H9 (cell line): ENCODE data around the gene C14orf132. TPM values are rescaled to one million over a fixed set of nuclear protein-coding genes. Genes with fewer than 3 reads are reported as not detected.

Source experiments
- DNase-seq: peaks from one replicate; pipeline ENCODE4 v3.0.0-alpha.2; 2017
- H2AFZ ChIP-seq: one replicate; pipeline ENCODE4 v1.6.1; 2013; ENCODE audit warnings: mild to moderate bottlenecking, low read length, control low read depth, moderate library complexity
- H2AK5ac ChIP-seq: 2 replicates; pipeline ENCODE4 v1.6.1; 2013; ENCODE audit warnings: low read length, control low read depth, mixed read lengths; ENCODE audit not compliant: insufficient read length
- H2BK120ac ChIP-seq: one replicate; pipeline ENCODE4 v1.6.1; 2013; ENCODE audit warnings: low read depth, mild to moderate bottlenecking, low read length, control low read depth, inconsistent platforms; ENCODE audit not compliant: poor library complexity, severe bottlenecking
- H2BK12ac ChIP-seq: 2 replicates; pipeline ENCODE4 v1.6.1; 2013; ENCODE audit warnings: low read length, control low read depth, mixed read lengths, low read depth; ENCODE audit not compliant: insufficient read length
- H2BK15ac ChIP-seq: 2 replicates; pipeline ENCODE4 v1.6.1; 2013; ENCODE audit warnings: low read depth, low read length, control low read depth
- H2BK20ac ChIP-seq: one replicate; pipeline ENCODE4 v1.6.1; 2013; ENCODE audit warnings: low read depth, mild to moderate bottlenecking, low read length, control low read depth, inconsistent platforms; ENCODE audit not compliant: poor library complexity, severe bottlenecking
- H2BK5ac ChIP-seq: 2 replicates; pipeline ENCODE4 v1.6.1; 2013; ENCODE audit warnings: low read length, control low read depth, mixed read lengths; ENCODE audit not compliant: insufficient read length
- H3K14ac ChIP-seq: 2 replicates; pipeline ENCODE4 v1.6.1; 2013; ENCODE audit warnings: low read length, control low read depth; ENCODE audit not compliant: insufficient read depth
- H3K18ac ChIP-seq: 2 replicates; pipeline ENCODE4 v1.6.1; 2013; ENCODE audit warnings: low read depth, mild to moderate bottlenecking, mixed read lengths, low read length, control low read depth; ENCODE audit not compliant: insufficient read length
- H3K23ac ChIP-seq: 2 replicates; pipeline ENCODE4 v1.6.1; 2013; ENCODE audit warnings: low read length, control low read depth, mixed read lengths, low read depth; ENCODE audit not compliant: insufficient read length
- H3K23me2 ChIP-seq: 2 replicates; pipeline ENCODE4 v1.6.1; 2013; ENCODE audit warnings: low read depth, mild to moderate bottlenecking, mixed read lengths, low read length, control low read depth; ENCODE audit not compliant: insufficient read length, poor library complexity, severe bottlenecking
- H3K27ac ChIP-seq: 2 replicates; pipeline ENCODE4 v1.5.1; 2013; ENCODE audit warnings: low read length, control low read depth, mixed read lengths, low read depth; ENCODE audit not compliant: insufficient read length
- H3K27me3 ChIP-seq: 2 replicates; pipeline ENCODE4 v1.6.1; 2013; ENCODE audit warnings: low read length, control low read depth, inconsistent platforms; ENCODE audit not compliant: insufficient read depth
- H3K4ac ChIP-seq: 2 replicates; pipeline ENCODE4 v1.6.1; 2013; ENCODE audit warnings: low read depth, mild to moderate bottlenecking, control low read depth, inconsistent platforms, low read length, moderate library complexity
- H3K4me1 ChIP-seq: 2 replicates; pipeline ENCODE4 v1.6.1; 2013; ENCODE audit warnings: low read length, control low read depth, inconsistent platforms; ENCODE audit not compliant: insufficient read depth
- H3K4me2 ChIP-seq: 2 replicates; pipeline ENCODE4 v1.6.1; 2013; ENCODE audit warnings: low read length, control low read depth, mixed read lengths; ENCODE audit not compliant: insufficient read length, insufficient read depth
- H3K56ac ChIP-seq: 2 replicates; pipeline ENCODE4 v1.6.1; 2013; ENCODE audit warnings: low read depth, mild to moderate bottlenecking, mixed read lengths, low read length, control low read depth; ENCODE audit not compliant: insufficient read length
- H3K79me1 ChIP-seq: 2 replicates; pipeline ENCODE4 v1.6.1; 2013; ENCODE audit warnings: low read depth, mild to moderate bottlenecking, moderate library complexity, low read length, control low read depth, inconsistent platforms; ENCODE audit not compliant: insufficient read depth, poor library complexity, severe bottlenecking
- H3K79me2 ChIP-seq: 2 replicates; pipeline ENCODE4 v1.6.1; 2013; ENCODE audit warnings: low read length, control low read depth, inconsistent platforms; ENCODE audit not compliant: insufficient read depth
- H3K9ac ChIP-seq: 2 replicates; pipeline ENCODE4 v1.6.1; 2013; ENCODE audit warnings: low read length, control low read depth, mixed read lengths; ENCODE audit not compliant: insufficient read length; ENCODE audit errors: extremely low read depth
- H3K9me3 ChIP-seq: one replicate; pipeline ENCODE4 v1.6.1; 2013; ENCODE audit warnings: low read depth, low read length, inconsistent platforms; ENCODE audit not compliant: control insufficient read depth
- H3T11ph ChIP-seq: one replicate; pipeline ENCODE4 v1.6.1; 2013; ENCODE audit warnings: mild to moderate bottlenecking, low read length, control low read depth, inconsistent platforms
- H4K20me1 ChIP-seq: one replicate; pipeline ENCODE4 v1.6.1; 2013; ENCODE audit not compliant: control insufficient read depth, insufficient read length, insufficient read depth
- H4K5ac ChIP-seq: 2 replicates; pipeline ENCODE4 v1.6.1; 2013; ENCODE audit warnings: low read depth, mild to moderate bottlenecking, mixed read lengths, low read length, control low read depth; ENCODE audit not compliant: insufficient read length
- H4K8ac ChIP-seq: replicated peaks from 2 replicates; pipeline ENCODE4 v1.6.1; 2013; ENCODE audit warnings: low read length, control low read depth, mixed read lengths, low read depth; ENCODE audit not compliant: insufficient read length
- H4K91ac ChIP-seq: 2 replicates; pipeline ENCODE4 v1.6.1; 2013; ENCODE audit warnings: low read depth, mild to moderate bottlenecking, moderate library complexity, mixed read lengths, low read length, control low read depth; ENCODE audit not compliant: insufficient read length
- H3K27ac Mint-ChIP-seq, 3 experiments: 2 replicates in 2 of 3; 3 replicates in 1 of 3; pipeline ENCODE4 v1.8.0; 2020 to 2021; ENCODE audit warnings: mixed read lengths in 3 of 3, mild to moderate bottlenecking in 1 of 3, moderate library complexity in 1 of 3
- H3K27me3 Mint-ChIP-seq: 2 replicates; pipeline ENCODE4 v1.8.0; 2021; ENCODE audit warnings: low read depth, mild to moderate bottlenecking, moderate library complexity, mixed read lengths
- H3K36me3 Mint-ChIP-seq, 3 experiments: 2 replicates in 2 of 3; 3 replicates in 1 of 3; pipeline ENCODE4 v1.8.0; 2020 to 2021; ENCODE audit warnings: low read depth in 3 of 3, mixed read lengths in 3 of 3; ENCODE audit not compliant: insufficient read depth in 1 of 3
- H3K4me1 Mint-ChIP-seq, 2 experiments: 2 replicates each; pipeline ENCODE4 v1.8.0; 2020; ENCODE audit warnings: mixed read lengths in 2 of 2
- H3K4me3 Mint-ChIP-seq, 2 experiments: 2 replicates in 1 of 2; 3 replicates in 1 of 2; pipeline ENCODE4 v1.8.0; 2020 to 2021; ENCODE audit warnings: mild to moderate bottlenecking in 2 of 2, mixed read lengths in 2 of 2, moderate library complexity in 1 of 2
- H3K9me3 Mint-ChIP-seq, 2 experiments: 2 replicates in 1 of 2; 3 replicates in 1 of 2; pipeline ENCODE4 v1.8.0; 2020; ENCODE audit warnings: mild to moderate bottlenecking in 2 of 2, mixed read lengths in 2 of 2, moderate library complexity in 1 of 2
- total RNA-seq: library from RNA; stranded (reverse); gene quantifications from 2 replicates; pipeline ENCODE4 v1.2.1, GENCODE V29; 2021
- TF ChIP-seq, protein P1 (sequence below): fragments of 200-600 bp; sonication (generic); conservative IDR thresholded peaks from 3 replicates; pipeline ENCODE4 v1.8.0; 2021; ENCODE audit warnings: antibody characterized with exemption, mild to moderate bottlenecking

Gene C14orf132
- total RNA-seq, 1 experiment from 2014 or later = 5.7 TPM

GRCh38 chr14:96049932-96050331 lies 10.8 kb downstream of the C14orf132 start:
- no peak overlapping the region for H3K56ac ChIP-seq
- H2BK120ac ChIP-seq = no peak overlapping the region
- H3K4ac ChIP-seq = no peak overlapping the region
- H3K14ac ChIP-seq = no peak overlapping the region
- H3K9ac ChIP-seq = no peak overlapping the region
- no peak overlapping the region for H2BK12ac ChIP-seq
- H3K27me3 ChIP-seq = no peaks in the 10 kb centered on the region
- no peak overlapping the region for H4K91ac ChIP-seq
- no peak overlapping the region for H3K18ac ChIP-seq
- H2BK5ac ChIP-seq = no peak overlapping the region
- H3K9me3 Mint-ChIP-seq = peaks cover 0 to 5% of the 10 kb centered on the region in 2 experiments; a peak in 1 of 5 replicates
- H3K27me3 Mint-ChIP-seq = no peaks in the 10 kb centered on the region; the same call in 1 of the 2 replicates
- no peaks in the 10 kb centered on the region for H3K23me2 ChIP-seq
- H3K4me2 ChIP-seq = no peak overlapping the region
- no peaks in the 10 kb centered on the region for H3K79me1 ChIP-seq
- no peak overlapping the region for H3K27ac Mint-ChIP-seq
- H3K4me1 Mint-ChIP-seq = peaks cover 6 to 11% of the 10 kb centered on the region in 2 experiments
- H3K79me2 ChIP-seq = no peaks in the 10 kb centered on the region
- no peak overlapping the region for H2BK20ac ChIP-seq
- peaks cover 0 to 8% (median 6%) of the 10 kb centered on the region in 3 experiments; a peak in 6 of 7 replicates for H3K36me3 Mint-ChIP-seq
- H4K8ac ChIP-seq = no peak overlapping the region
- H3T11ph ChIP-seq = no peak overlapping the region
- H3K4me1 ChIP-seq = no peaks in the 10 kb centered on the region
- no peak for DNase-seq
- no peaks in the 10 kb centered on the region for H4K20me1 ChIP-seq
- no peak overlapping the region for H3K27ac ChIP-seq
- H2AFZ ChIP-seq = no peak overlapping the region
- no peak overlapping the region for H3K4me3 Mint-ChIP-seq
- no peak overlapping the region for H2AK5ac ChIP-seq
- H2BK15ac ChIP-seq = no peak overlapping the region
- TF ChIP-seq, protein P1, sequence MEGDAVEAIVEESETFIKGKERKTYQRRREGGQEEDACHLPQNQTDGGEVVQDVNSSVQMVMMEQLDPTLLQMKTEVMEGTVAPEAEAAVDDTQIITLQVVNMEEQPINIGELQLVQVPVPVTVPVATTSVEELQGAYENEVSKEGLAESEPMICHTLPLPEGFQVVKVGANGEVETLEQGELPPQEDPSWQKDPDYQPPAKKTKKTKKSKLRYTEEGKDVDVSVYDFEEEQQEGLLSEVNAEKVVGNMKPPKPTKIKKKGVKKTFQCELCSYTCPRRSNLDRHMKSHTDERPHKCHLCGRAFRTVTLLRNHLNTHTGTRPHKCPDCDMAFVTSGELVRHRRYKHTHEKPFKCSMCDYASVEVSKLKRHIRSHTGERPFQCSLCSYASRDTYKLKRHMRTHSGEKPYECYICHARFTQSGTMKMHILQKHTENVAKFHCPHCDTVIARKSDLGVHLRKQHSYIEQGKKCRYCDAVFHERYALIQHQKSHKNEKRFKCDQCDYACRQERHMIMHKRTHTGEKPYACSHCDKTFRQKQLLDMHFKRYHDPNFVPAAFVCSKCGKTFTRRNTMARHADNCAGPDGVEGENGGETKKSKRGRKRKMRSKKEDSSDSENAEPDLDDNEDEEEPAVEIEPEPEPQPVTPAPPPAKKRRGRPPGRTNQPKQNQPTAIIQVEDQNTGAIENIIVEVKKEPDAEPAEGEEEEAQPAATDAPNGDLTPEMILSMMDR = no peak
- no peak overlapping the region for H3K23ac ChIP-seq
- no peak overlapping the region for H4K5ac ChIP-seq
- H3K9me3 ChIP-seq = no peaks in the 10 kb centered on the region
